Uterus (tissue), 4 donors: Measurements from ENCODE around the gene EPHA2. TPM values are rescaled to one million over a fixed set of nuclear protein-coding genes. Genes with fewer than 3 reads are reported as not detected.
A peak's percentile ranks its signal among the peaks of the same experiment; 100 is the strongest.

Experiments
- DNase-seq, 2 donors: peaks; one replicate each; pipeline ENCODE4 v3.0.0-alpha.2; 2019 to 2020
- H3K27ac ChIP-seq, 2 donors: fragments of 200-600 bp; sonication (generic); 1 replicate in 1 of 2; 2 replicates in 1 of 2; pipeline ENCODE4 v1.5.1; 2016 to 2018
- H3K27me3 ChIP-seq, 2 donors: fragments of 200-600 bp; sonication (generic); one replicate each; pipeline ENCODE4 v1.5.1; 2018 to 2019; ENCODE audit warnings: control low read depth in 1 of 2
- H3K36me3 ChIP-seq, 2 donors: fragments of 200-600 bp; sonication (generic); one replicate each; pipeline ENCODE4 v1.5.1; 2019; ENCODE audit warnings: control low read depth in 1 of 2
- H3K4me1 ChIP-seq, 2 donors: fragments of 200-600 bp; sonication (generic); one replicate each; pipeline ENCODE4 v1.5.1; 2018 to 2019; ENCODE audit warnings: control low read depth in 1 of 2
- H3K4me3 ChIP-seq, 2 donors: fragments of 200-600 bp; sonication (generic); 1 replicate in 1 of 2; 2 replicates in 1 of 2; pipeline ENCODE4 v1.5.1; 2018 to 2019; ENCODE audit warnings: mild to moderate bottlenecking in 1 of 2
- H3K9me3 ChIP-seq, 2 donors: fragments of 200-600 bp; sonication (generic); one replicate each; pipeline ENCODE4 v1.5.1; 2019; ENCODE audit warnings: control low read depth in 1 of 2
- CTCF ChIP-seq, 4 experiments: fragments of 200-600 bp in 2 of 4; fragments of 450-650 bp in 2 of 4; sonication (generic) in 2 of 4; IDR thresholded peaks; one replicate each; pipeline ENCODE4 v1.5.1; 2016 to 2019; ENCODE audit warnings: antibody characterized with exemption in 4 of 4, mild to moderate bottlenecking in 2 of 4, moderate library complexity in 1 of 4
- POLR2A ChIP-seq, 2 donors: fragments of 450-650 bp; IDR thresholded peaks; one replicate each; pipeline ENCODE4 v1.6.1; 2016; ENCODE audit warnings: antibody characterized with exemption in 2 of 2, mild to moderate bottlenecking in 1 of 2, moderate library complexity in 1 of 2
- intact Hi-C: fragments of 100-400 bp; cut with DNase I; formaldehyde crosslinking; loops from one replicate; pipeline ENCODE4 v1.15.1; 2023; ENCODE audit warnings: low total_unique reads
- total RNA-seq, 4 donors: library from RNA; depleted of rRNA in 3 of 4; stranded (reverse); fragments of >200 nt in 3 of 4; gene quantifications; one replicate each; pipeline versions ENCODE4 v1.1.0 to v1.2.4, GENCODE V29; 2014 to 2023
- donor health status: DM: yes; HTN: yes; CAD: no.

EPHA2 gene
- total RNA-seq, 4 donors from 2014 or later, result 2.4 to 32.9 (median 16.3) TPM

DNA sequence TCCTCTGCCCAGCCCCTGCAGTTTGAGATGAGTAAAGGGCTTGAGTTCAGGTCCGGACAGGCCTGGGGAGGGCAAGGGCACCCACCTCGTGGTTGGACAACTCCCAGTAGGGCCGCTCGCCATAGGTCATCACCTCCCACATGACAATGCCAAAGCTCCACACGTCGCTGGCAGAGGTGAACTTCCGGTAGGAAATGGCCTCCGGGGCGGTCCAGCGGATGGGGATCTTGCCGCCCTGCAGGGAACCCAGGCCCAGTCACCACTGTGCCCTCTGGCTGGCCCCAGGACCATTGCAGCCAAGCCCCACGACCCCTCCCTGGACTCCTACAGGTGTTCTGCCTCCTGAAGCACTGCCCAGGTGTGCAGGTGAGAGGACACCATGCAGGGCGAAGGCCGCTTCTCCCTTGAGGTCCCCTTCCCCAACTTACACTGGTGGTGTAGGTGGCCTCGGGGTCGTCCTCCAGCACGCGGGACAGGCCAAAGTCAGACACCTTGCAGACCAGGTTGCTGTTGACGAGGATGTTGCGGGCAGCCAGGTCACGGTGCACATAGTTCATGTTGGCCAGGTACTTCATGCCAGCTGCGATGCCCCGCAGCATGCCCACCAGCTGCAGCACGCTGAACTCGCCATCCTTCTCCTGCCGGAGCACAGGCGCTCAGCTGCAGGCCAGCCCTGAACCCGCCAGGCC is 24.1 kb downstream of the EPHA2 start:
- H3K4me3 ChIP-seq, result no peak overlapping the region
- intact Hi-C loops, result no loop called here
- DNase-seq, result no peak
- no peaks in the 10 kb centered on the region for H3K27me3 ChIP-seq
- H3K27ac ChIP-seq, result no peak overlapping the region
- H3K9me3 ChIP-seq, result no peaks in the 10 kb centered on the region
- no peak for TF ChIP-seq CTCF (IDR thresholded peaks at IDR 0.05)
- no peak for TF ChIP-seq POLR2A (IDR thresholded peaks at IDR 0.05)
- H3K36me3 ChIP-seq, result no peaks in the 10 kb centered on the region
- no peaks in the 10 kb centered on the region for H3K4me1 ChIP-seq

GRCh38 chr1:16130827-16131226 is 25.0 kb downstream of the EPHA2 start:
- no peaks in the 10 kb centered on the region for H3K36me3 ChIP-seq

DNA sequence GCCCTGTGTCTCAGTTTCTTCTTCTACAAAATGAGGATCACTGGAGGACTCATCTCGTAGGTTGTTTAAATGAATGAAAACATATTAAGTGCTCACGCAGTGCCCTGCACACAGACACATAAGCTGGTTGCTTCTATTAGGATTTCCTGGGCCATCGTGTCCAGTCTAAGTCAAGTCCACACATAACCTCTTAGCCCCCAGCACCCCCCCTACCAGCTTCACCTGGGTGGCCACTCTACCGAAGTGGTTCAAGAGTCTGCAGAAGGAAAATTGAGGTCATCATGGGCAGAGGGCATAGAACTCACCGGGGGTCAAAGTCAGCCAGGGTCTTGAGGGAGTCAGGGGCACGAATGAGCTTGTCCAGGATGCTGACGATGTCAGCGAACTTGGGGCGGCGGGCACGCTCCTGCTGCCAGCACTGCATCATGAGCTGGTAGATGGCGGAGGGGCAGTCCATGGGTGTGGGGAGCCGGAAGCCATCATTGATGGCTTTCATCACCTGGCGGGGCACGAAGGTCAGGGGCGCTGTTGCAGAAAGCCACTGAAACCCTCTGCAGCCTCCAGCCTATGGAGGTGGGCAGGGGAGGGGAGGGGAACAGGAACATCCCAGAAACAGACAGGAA is 25.8 kb downstream of the EPHA2 start:
- Histone ChIP-seq H3K27me3 (no peaks in the 10 kb centered on the region), H3K36me3 (no peaks in the 10 kb centered on the region), H3K27ac (no peak overlapping the region), H3K4me3 (no peak overlapping the region), H3K9me3 (no peaks in the 10 kb centered on the region), H3K4me1 (no peaks in the 10 kb centered on the region)
- no peak for DNase-seq
- intact Hi-C loops, result no loop called here
- no peak for TF ChIP-seq POLR2A (IDR thresholded peaks at IDR 0.05)
- TF ChIP-seq CTCF (IDR thresholded peaks at IDR 0.05), result no peak

More at GRCh38 chr1:16130827-16131226, 25.0 kb downstream of the EPHA2 start:
- intact Hi-C loops, result no loop called here
- Histone ChIP-seq H3K4me3 (no peak overlapping the region), H3K27me3 (no peaks in the 10 kb centered on the region), H3K27ac (no peak overlapping the region), H3K4me1 (no peaks in the 10 kb centered on the region), H3K9me3 (no peaks in the 10 kb centered on the region)
- DNase-seq, result no peak
- no peak for TF ChIP-seq POLR2A (IDR thresholded peaks at IDR 0.05)
- TF ChIP-seq CTCF (IDR thresholded peaks at IDR 0.05), result no peak

- H3K4me3 ChIP-seq, result no peak overlapping the region
- intact Hi-C loops, result no loop called here
- no peaks in the 10 kb centered on the region for H3K27me3 ChIP-seq
- TF ChIP-seq POLR2A (IDR thresholded peaks at IDR 0.05) (no peak), CTCF (IDR thresholded peaks at IDR 0.05) (no peak)
- no peak for DNase-seq
- no peak overlapping the region for H3K27ac ChIP-seq
- no peaks in the 10 kb centered on the region for H3K9me3 ChIP-seq
- H3K36me3 ChIP-seq, result no peaks in the 10 kb centered on the region
- H3K4me1 ChIP-seq, result no peaks in the 10 kb centered on the region
These were observed 26.6 kb downstream of the EPHA2 start for GRCh38 chr1:16129316-16129715.

DNA sequence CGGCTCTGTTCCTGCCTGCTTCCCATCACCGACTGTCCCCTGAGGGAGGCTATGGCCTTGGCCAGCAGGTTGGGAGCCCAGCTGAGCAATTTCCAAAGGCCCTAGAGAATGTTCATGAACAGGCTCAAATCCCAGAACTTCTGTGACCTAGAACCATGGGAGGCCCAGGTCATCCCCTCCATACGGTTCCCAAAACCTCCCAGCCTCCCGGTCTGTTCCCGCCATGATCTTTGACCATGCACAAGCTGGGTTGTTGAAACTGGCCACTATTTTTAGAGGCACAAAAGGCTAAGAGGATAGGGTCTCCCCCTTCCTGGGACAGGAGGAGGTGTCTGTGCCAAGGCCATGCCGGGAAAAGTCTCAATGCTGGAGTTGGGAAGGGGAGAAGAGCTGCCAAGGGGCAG is 27.5 kb downstream of the EPHA2 start:
- Histone ChIP-seq H3K36me3 (no peaks in the 10 kb centered on the region), H3K27ac (peak overlapping the region; percentile 45 to 71)
- intact Hi-C loops, result no loop called here

More for the DNA sequence above, 27.5 kb downstream of the EPHA2 start:
- Histone ChIP-seq H3K9me3 (no peaks in the 10 kb centered on the region), H3K4me1 (peaks cover 0 to under 1% of the 10 kb centered on the region in 2 donors), H3K4me3 (no peak overlapping the region), H3K27me3 (no peaks in the 10 kb centered on the region)
- DNase-seq, result no peak
- no peak for TF ChIP-seq CTCF (IDR thresholded peaks at IDR 0.05)
- no peak for TF ChIP-seq POLR2A (IDR thresholded peaks at IDR 0.05)
